Stimulated activated CD8-positive, alpha-beta memory T cell treated with anti-CD3 and anti-CD28 coated beads, Interleukin-7, amount 100 ng/mL, for 24 hours (primary cell): Measurements from ENCODE around the gene USP36.
"Not testable (repeated sequence)": the region's sequence is repeated elsewhere in the genome, so short reads cannot be mapped to it uniquely, and the experiment has no call there.

ENCODE experiments used
- DNase-seq: peaks from one replicate; pipeline ENCODE4 v3.0.0-alpha.2; 2020; ENCODE audit warnings: low read depth

The USP36 gene

DNA sequence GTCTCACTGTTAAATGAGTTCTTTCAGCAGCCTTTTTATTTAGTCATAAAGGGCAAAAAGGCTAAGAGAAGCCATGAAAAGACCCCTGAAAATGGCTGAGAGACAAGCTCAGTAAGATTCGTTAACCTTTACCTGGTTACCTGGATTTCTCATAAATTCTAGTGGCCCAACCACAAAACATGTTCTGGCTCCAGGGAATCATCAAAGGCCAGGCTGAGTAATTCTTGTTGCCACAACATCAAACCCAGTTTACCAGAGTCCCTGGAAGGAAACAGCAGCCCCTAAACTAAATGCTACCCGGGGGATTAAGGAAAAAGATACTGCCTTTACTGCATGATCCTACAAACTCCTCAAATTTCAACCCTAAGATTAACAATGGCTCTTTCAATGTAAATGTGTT, 74.4 kb downstream of the USP36 start:
- no peak for DNase-seq

DNA sequence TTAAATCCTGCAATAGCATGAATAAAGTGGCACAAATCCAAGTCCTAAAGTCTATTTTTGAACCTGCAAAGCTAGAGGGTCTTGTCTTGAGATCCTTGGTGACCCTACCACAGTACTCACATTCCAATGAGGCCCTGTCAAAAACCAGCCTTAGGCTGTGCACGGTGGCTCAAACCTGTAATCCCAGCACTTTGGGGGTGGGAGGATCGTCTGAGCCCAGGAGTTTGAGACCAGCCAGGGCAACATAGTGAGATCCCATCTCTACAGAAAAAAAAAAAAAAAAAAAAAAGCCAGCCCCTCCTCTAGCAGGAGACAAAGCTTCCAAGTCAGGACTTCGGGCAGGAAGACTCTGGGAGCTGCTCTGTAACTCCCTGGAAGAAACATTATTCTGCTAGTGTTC, 74.8 kb downstream of the USP36 start:
- DNase-seq, result no peak

DNA sequence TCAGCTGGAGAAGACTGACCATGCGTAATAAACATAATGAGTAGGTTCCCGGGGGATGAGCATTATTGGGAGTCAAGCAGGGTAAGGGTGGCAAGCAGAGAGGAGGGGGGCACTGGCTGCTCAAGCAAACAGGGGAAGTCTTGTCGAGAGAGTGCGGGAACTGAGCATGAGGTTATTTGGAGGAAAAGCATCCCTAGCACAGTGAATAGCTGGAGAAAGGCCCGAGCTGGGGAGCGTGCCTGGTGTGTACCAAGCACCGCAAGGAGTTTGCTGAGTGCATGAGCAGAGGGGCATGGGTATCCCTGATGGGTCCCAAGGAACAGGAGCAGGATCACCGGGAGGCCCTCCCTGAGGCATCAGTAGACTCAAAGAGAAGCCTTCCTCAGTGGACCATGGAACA, 75.7 kb downstream of the USP36 start:
- no peak for DNase-seq

DNA sequence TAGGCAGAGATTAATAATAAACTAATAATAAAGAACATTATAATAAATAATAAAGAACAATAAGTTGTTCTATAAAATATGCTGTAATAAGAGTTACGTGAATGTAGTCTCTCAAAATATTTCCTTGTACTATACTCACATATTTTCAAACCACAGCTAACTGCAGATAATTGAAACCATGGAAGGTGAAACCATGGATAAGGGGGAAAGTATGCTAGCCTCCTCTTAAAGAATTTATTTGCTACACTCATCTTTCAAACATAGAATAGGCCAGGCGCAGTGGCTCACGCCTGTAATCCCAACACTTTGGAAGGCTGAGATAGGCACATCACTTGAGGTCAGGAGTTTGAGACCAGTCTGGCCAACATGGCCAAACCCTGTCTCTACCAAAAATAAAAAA, 77.1 kb downstream of the USP36 start:
- DNase-seq, result no peak

- no peak for DNase-seq
These were observed 78.7 kb downstream of the USP36 start for GRCh38 chr17:78761789-78762406.

GRCh38 chr17:78759969-78760352, 80.7 kb downstream of the USP36 start:
- DNase-seq, result no peak

DNA sequence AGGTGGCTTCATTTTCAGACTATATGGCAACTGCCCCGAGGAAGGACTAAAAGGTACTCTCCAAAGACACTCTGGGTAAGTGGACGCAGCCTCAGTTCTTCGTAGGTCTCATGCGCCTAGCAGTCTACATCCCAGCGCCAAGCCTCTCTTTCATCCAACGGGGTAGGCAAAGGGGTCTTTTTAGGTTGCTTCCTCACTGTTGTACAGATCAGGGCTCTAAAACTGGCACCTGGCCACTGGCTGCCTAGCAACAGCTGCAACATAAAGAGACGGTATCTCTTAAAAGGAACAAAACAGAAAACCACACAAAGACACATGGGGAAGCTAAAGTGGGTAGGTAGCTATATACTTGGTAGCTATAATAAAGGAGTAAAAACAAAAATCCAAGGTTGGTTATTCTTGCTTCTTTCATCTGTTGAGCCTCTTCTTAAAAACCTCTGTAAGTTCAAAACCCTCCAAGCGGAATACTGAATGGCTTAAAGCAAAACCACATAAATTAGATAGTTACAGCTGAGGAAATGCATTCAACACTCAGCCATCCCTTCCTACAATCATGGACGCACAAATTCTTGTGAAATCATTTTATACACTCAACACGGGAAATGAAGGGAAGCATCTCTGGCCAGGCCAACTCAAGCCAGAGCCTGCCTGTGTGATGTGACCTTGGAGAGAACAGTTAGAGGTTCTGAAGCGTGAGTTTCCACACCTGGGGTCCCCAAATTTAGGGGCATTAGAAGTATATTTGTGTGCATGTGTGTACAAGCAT, 81.2 kb downstream of the USP36 start:
- no peak for DNase-seq

- no peak for DNase-seq
These were observed 87.0 kb downstream of the USP36 start for GRCh38 chr17:78753316-78754250.

DNA sequence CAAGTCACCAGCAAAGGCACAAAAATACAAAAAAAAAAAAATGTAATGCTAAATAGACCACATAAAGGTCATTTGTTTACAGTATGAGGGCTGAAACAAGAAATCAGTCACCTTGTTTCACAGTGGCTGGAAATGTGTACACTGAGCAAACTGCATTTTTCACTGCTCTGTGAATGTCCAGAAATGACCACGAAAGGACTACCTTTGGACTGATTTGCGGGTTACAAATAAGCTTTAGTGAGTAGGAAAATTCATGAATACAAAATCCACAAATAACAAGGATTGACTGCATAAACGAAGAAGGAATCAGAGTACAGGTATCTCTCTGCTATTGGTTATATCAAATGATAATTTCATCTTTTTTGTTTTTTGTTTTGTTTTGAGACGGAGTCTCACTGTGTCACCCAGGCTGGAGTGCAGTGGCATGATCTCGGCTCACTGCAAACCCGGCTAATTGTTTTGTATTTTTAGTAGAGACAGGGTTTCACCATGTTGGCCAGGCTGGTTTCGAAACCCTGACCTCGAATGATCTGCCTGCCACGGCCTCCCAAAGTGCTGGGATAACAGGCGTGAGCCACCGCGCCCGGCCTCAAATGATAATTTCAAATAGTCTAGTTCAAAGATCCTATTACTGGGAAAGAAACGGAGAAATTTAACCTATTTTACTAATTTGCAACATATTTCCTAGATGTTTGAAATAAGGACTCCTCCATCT, 89.0 kb downstream of the USP36 start:
- DNase-seq, result no peak

- DNase-seq, result not testable (repeated sequence)
These were observed 89.6 kb downstream of the USP36 start for GRCh38 chr17:78751000-78751399.

DNA sequence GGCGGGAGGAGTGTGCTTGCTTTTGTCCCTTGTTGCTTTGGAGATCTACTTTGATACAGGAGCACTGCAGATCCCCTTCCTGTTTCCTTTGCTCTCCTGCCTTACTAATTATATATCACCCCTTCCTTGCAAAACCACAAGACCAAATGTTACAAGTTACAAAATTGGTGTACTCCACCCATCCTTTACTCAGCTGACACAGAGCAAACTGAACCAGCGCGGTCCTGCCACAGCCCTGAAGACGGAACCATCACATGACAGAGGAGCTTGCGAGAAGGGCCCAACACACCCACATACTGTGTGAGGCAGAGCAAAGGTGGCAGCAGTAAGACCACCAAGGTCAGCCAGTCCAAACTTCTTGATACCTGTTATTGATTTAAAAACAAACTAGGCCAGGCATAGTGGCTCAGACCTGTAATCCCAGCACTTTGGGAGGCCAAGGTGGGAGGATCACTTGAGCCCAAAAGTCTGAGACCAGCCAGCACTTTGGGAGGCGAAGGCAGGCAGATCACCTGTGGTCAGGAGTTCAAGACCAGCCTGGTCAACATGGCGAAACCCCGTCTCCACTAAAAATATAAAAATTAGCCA, 91.8 kb downstream of the USP36 start:
- no peak for DNase-seq

- no peak for DNase-seq
These were observed 92.4 kb downstream of the USP36 start for GRCh38 chr17:78748048-78748729.

GRCh38 chr17:78747488-78747887, 93.1 kb downstream of the USP36 start:
- no peak for DNase-seq

GRCh38 chr17:78746949-78747269, 93.7 kb downstream of the USP36 start:
- no peak for DNase-seq

DNA sequence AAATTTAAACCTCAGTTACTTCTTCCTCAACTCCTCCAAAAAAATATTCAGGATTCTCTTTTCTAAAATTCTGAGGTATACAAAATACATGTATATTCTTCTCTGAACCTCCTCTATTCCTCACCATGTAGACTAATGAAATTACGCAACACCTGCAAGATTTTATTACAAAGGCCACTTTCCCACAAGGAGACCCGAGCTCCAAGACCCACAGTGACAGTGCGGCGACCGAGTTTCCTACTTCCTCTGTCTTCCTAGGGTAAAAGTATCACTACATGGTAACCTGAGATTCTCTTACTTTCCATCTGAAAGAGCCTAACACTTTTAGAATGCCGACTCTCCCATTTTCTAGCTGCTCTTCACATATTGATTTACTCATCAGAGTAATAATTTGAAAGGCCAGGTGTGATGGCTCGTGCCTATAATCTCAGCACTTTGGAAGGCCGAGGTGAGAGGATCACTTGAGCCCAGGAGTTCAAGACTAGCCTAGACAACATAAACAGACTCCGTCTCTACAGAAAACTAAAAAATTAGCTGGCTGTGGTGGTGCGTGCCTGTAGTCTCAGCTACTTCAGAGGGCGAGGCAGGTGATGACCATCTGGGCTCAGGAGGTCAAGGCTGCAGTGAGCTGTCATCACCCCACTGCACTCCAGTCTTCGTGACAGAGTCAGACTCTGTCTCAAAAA, 94.2 kb downstream of the USP36 start:
- no peak for DNase-seq
